A549 (cell line): ENCODE results near the gene ULK2. TPM values are rescaled to one million over a fixed set of nuclear protein-coding genes. Genes with fewer than 3 reads are reported as not detected.

Experiments used
- CHD4 ChIP-seq: fragments of 200-600 bp; sonication (generic); IDR thresholded peaks from 2 replicates; pipeline ENCODE4 v1.6.1; 2016; ENCODE audit warnings: antibody characterized with exemption, mild to moderate bottlenecking, borderline replicate concordance
- EHF ChIP-seq: fragments of 250-450 bp; sonication (Bioruptor Pico); IDR thresholded peaks from 2 replicates; pipeline ENCODE4 v1.5.0; 2020; ENCODE audit warnings: mild to moderate bottlenecking
- EP300 ChIP-seq, 2 experiments: fragments of >200 bp; sonication (Bioruptor Twin); formaldehyde crosslinking; IDR thresholded peaks; 2 replicates in 1 of 2; 3 replicates in 1 of 2; pipeline ENCODE4 v1.6.1; 2016 to 2017
- ESRRA ChIP-seq: fragments of 150-350 bp; IDR thresholded peaks from 2 replicates; pipeline ENCODE4 v1.6.1; 2014; ENCODE audit warnings: mild to moderate bottlenecking, low read length, borderline replicate concordance
- FOSB ChIP-seq: fragments of 250-450 bp; sonication (Bioruptor Pico); IDR thresholded peaks from 2 replicates; pipeline ENCODE4 v1.5.0; 2020; ENCODE audit warnings: mild to moderate bottlenecking, moderate library complexity
- FOXS1 ChIP-seq: fragments of 250-450 bp; sonication (Bioruptor Pico); IDR thresholded peaks from 2 replicates; pipeline ENCODE4 v1.5.0; 2020; ENCODE audit warnings: mild to moderate bottlenecking, moderate library complexity
- HEYL ChIP-seq: fragments of 250-450 bp; sonication (Bioruptor Pico); IDR thresholded peaks from 2 replicates; pipeline ENCODE4 v1.8.0; 2021; ENCODE audit warnings: mild to moderate bottlenecking, moderate library complexity
- JUN ChIP-seq, 2 experiments: fragments of >200 bp; sonication (Bioruptor Twin); formaldehyde crosslinking; IDR thresholded peaks; 2 replicates in 1 of 2; 3 replicates in 1 of 2; pipeline ENCODE4 v1.6.1; 2016 to 2017
- KDM1A ChIP-seq: fragments of 200-600 bp; sonication (generic); IDR thresholded peaks from 2 replicates; pipeline ENCODE4 v1.6.1; 2016; ENCODE audit warnings: low read depth, mild to moderate bottlenecking
- KDM5A ChIP-seq: fragments of 200-600 bp; sonication (generic); IDR thresholded peaks from 2 replicates; pipeline ENCODE4 v1.6.1; 2016; ENCODE audit warnings: antibody characterized with exemption, mild to moderate bottlenecking
- NPAS2 ChIP-seq: fragments of 250-450 bp; sonication (Bioruptor Pico); IDR thresholded peaks from 2 replicates; pipeline ENCODE4 v1.8.0; 2022; ENCODE audit warnings: mild to moderate bottlenecking, moderate library complexity, borderline replicate concordance
- RCOR1 ChIP-seq: fragments of 150-350 bp; IDR thresholded peaks from 2 replicates; pipeline ENCODE4 v1.6.1; 2014; ENCODE audit warnings: antibody characterized with exemption, low read length, low read depth
- REST ChIP-seq: fragments of 200-600 bp; sonication (generic); IDR thresholded peaks from 2 replicates; pipeline ENCODE4 v1.6.1; 2016; ENCODE audit warnings: antibody characterized with exemption, mild to moderate bottlenecking, moderate library complexity
- SMC3 ChIP-seq: fragments of >200 bp; sonication (Bioruptor Twin); formaldehyde crosslinking; IDR thresholded peaks from 3 replicates; pipeline ENCODE4 v1.6.1; 2018; ENCODE audit warnings: inconsistent platforms
- ZSCAN20 ChIP-seq: fragments of 250-450 bp; sonication (Bioruptor Pico); IDR thresholded peaks from 2 replicates; pipeline ENCODE4 v1.8.0; 2022; ENCODE audit warnings: mild to moderate bottlenecking, moderate library complexity
- polyA plus RNA-seq, 4 experiments: library from polyadenylated mRNA; depleted of rRNA in 3 of 4; stranded (reverse); fragments of >200 nt; fragmentation: RNase III in 1 of 4; extraction: RNeasy Plus Mini Kit Qiagen cat#74134 plus additional on column Dnase treatment in 1 of 4; gene quantifications; 2 replicates in 3 of 4; 3 replicates in 1 of 4; pipeline ENCODE4 v1.2.3, GENCODE V29; 2011 to 2017
- TF ChIP-seq, protein P1 (sequence below): fragments of >200 bp; sonication (Bioruptor Twin); formaldehyde crosslinking; IDR thresholded peaks from 3 replicates; pipeline ENCODE4 v1.6.1; 2016
- TF ChIP-seq, protein P2 (sequence below): fragments of 250-450 bp; sonication (Bioruptor Pico); IDR thresholded peaks from 2 replicates; pipeline ENCODE4 v1.5.0; 2021; ENCODE audit warnings: mild to moderate bottlenecking, moderate library complexity, borderline replicate concordance
- TF ChIP-seq, protein P3 (sequence below): fragments of >200 bp; sonication (Bioruptor Twin); formaldehyde crosslinking; IDR thresholded peaks from 3 replicates; pipeline ENCODE4 v1.5.1; 2016
- TF ChIP-seq, protein P4 (sequence below): fragments of >200 bp; sonication (Bioruptor Twin); formaldehyde crosslinking; IDR thresholded peaks from 2 replicates; pipeline ENCODE4 v1.6.1; 2016

The ULK2 gene
- polyA plus RNA-seq, 2 of the 4 experiments (the other 2 are of a cell fraction), result 14.4 to 40.9 TPM

DNA sequence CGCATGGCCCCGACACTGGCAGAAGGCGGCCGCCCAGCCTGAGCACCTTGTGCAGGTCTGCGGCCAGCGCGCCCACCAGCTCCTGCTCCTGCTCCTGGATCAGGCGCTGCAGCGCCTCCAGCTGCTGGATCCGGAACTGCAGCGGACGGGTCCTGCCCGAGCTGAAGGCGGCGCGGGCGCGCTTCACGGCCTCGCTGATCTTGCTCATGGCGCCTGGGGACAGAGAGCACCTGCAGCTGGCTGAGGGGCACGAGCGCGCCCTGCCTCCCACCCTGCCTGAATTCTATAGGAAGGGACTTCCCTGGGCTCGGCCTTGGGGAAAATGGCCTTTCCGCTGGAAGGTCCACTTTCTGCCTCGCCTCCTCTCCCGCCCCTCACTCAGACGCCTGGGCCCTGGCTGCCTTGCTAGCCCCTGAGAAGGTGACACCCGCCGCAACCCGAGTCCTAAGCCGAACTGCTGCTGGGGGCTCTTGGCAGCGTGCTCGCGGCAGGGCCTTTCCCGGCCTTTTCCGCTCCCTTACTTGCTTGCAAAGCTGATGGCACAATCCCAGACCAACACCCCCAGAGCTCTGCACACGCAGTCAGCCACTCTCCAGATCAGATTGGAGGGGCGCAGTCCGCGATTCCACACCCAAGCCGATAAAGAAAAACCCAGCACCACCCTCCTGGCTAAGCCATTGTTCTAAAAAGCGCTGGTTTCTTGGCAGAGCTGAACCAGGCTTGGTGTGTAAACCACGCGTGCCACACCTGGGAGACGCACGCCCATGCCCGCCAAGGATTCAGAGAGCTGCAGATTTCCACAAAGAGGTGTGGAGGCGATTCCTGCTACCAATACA lies 122.6 kb downstream of the ULK2 start (continued):
- TF ChIP-seq, protein P1, sequence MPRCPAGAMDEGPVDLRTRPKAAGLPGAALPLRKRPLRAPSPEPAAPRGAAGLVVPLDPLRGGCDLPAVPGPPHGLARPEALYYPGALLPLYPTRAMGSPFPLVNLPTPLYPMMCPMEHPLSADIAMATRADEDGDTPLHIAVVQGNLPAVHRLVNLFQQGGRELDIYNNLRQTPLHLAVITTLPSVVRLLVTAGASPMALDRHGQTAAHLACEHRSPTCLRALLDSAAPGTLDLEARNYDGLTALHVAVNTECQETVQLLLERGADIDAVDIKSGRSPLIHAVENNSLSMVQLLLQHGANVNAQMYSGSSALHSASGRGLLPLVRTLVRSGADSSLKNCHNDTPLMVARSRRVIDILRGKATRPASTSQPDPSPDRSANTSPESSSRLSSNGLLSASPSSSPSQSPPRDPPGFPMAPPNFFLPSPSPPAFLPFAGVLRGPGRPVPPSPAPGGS, result no peak
- TF ChIP-seq, protein P2, sequence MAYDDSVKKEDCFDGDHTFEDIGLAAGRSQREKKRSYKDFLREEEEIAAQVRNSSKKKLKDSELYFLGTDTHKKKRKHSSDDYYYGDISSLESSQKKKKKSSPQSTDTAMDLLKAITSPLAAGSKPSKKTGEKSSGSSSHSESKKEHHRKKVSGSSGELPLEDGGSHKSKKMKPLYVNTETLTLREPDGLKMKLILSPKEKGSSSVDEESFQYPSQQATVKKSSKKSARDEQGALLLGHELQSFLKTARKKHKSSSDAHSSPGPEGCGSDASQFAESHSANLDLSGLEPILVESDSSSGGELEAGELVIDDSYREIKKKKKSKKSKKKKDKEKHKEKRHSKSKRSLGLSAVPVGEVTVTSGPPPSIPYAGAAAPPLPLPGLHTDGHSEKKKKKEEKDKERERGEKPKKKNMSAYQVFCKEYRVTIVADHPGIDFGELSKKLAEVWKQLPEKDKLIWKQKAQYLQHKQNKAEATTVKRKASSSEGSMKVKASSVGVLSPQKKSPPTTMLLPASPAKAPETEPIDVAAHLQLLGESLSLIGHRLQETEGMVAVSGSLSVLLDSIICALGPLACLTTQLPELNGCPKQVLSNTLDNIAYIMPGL (CRISPR knock-in tag), result no peak
- TF ChIP-seq KDM5A (no peak), EHF (CRISPR knock-in tag) (peak; percentile 59; the same call in 1 of the 2 replicates), EP300 (IDR thresholded peaks at IDR 0.05) (no peak), SMC3 (peak; percentile 63), JUN (IDR thresholded peaks at IDR 0.05) (peak in 1 of 2 experiments; percentile 50; a peak in 3 of 5 replicates), KDM1A (no peak), ZSCAN20 (CRISPR knock-in tag) (no peak), NPAS2 (CRISPR knock-in tag) (no peak), HEYL (CRISPR knock-in tag) (no peak), CHD4 (no peak), ESRRA (no peak), REST (no peak; the same call in 1 of the 2 replicates), FOSB (0 out of 2 replicates have a peak, but pooled peaks have one; percentile 32), RCOR1 (no peak), FOXS1 (CRISPR knock-in tag) (0 out of 2 replicates have a peak, but pooled peaks have one; percentile 11)
- TF ChIP-seq, protein P3, sequence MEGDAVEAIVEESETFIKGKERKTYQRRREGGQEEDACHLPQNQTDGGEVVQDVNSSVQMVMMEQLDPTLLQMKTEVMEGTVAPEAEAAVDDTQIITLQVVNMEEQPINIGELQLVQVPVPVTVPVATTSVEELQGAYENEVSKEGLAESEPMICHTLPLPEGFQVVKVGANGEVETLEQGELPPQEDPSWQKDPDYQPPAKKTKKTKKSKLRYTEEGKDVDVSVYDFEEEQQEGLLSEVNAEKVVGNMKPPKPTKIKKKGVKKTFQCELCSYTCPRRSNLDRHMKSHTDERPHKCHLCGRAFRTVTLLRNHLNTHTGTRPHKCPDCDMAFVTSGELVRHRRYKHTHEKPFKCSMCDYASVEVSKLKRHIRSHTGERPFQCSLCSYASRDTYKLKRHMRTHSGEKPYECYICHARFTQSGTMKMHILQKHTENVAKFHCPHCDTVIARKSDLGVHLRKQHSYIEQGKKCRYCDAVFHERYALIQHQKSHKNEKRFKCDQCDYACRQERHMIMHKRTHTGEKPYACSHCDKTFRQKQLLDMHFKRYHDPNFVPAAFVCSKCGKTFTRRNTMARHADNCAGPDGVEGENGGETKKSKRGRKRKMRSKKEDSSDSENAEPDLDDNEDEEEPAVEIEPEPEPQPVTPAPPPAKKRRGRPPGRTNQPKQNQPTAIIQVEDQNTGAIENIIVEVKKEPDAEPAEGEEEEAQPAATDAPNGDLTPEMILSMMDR, result peak; percentile 81
- TF ChIP-seq, protein P4, sequence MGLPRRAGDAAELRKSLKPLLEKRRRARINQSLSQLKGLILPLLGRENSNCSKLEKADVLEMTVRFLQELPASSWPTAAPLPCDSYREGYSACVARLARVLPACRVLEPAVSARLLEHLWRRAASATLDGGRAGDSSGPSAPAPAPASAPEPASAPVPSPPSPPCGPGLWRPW, result no peak
